ENCODE data around the gene CDK12.

- TF ChIP-seq CTCF (conservative IDR thresholded peaks at IDR 0.05; ENCODE audit: low read length) (no peak), EZH2phosphoT487 (IDR thresholded peaks at IDR 0.05; ENCODE audit: borderline replicate concordance) (no peak)
Measured at GRCh38 chr17:39450051-39450450, 11.2 kb upstream of the CDK12 start.
